Effector CD4-positive, alpha-beta T cell (primary cell): ENCODE measurements around the gene IGSF23. TPM values are rescaled to one million over a fixed set of nuclear protein-coding genes. Genes with fewer than 3 reads are reported as not detected.

ENCODE experiments used
- DNase-seq: peaks from one replicate; pipeline ENCODE4 v3.0.0-alpha.2; 2020
- total RNA-seq: gene quantifications from one replicate; lab custom pipeline; 2026; lab: John Stamatoyannopoulos, UW

IGSF23 gene, protein sequence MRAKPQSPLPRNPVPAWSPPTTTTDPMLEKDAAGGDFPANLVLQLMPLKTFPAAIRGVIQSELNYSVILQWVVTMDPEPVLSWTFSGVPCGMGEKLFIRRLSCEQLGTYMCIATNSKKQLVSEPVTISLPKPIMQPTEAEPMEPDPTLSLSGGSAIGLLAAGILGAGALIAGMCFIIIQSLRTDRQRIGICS
- not detected for total RNA-seq

DNA sequence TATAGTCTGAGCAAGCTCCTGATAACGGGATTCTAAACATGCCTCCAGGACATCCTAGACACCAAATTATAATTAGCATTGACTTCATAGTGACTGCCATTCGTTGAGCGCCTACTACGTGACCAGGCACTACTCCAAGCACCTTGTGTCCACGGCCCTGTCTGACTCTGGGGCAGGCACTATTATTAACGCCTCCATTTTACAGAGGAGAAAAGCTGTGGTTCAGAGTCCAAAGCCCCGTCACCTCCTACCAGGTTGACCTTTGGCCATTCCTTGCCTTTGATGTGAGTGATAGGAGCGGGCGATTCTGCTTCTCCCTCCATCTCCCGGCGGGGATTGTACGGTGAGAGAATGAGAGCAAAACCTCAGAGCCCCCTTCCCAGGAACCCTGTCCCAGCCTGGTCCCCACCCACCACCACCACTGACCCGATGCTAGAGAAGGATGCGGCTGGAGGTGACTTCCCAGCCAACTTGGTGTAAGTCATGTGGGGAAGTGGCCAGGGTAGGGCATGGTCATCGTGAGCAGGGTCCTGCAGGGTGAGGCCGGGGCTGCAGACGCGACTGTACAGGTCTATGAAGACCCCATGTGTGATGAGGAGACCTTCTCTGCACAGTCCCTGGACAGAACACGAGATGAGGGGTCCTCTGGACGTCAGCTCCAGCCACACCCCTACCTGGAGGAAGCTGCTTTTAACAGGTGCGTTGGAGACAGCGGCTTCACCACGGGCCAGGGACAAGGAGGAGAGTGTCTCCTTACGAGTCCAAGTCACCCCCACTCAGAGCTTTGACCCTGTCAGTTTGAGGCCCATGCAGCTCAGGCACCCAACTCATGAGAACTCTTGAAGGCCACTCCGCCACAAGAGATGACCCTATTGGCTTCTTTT is at the start of gene IGSF23:
Gene IGSF23 (plus strand): TSS at position 269 of the 884 bp plus-strand sequence. CDS start 83 bp downstream, at position 352.
- no peak for DNase-seq

DNA sequence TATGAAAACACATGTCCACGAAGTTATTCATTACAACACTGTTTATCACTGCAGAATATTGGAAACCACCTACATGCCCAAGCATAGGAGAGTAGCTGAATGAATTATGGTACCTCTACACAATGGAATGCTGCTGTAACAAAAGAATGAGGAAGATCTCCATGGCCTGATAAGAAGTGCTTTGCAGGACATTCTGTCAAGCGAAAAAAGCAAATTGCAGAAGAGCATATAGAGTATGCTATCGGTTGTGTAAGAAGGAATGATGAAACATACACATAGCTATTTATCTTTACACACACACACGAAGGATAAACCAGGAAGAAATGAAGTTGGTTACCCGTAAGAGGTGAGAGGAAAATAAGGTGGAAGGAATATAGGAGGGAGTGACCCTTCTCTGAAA is 46.4 kb upstream of the IGSF23 start:
- DNase-seq, result no peak

DNA sequence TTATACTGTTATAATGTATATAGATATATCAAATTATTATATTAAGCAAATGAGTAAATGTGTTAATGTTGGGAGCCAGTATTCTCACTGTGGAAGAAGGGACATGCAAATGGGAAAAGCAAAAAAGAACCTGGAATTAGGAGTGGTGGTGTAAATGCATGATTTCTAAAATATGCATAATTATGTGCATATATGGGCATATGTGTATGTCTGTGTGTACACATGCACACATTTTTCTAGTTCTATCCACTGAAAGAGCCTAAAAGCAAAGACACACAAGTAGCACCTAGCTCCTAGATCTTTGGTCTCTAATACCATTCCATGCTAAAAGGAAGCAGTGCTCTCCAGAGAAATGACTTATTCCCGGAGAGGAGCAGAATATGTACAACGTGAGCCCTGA is 45.6 kb upstream of the IGSF23 start:
- no peak for DNase-seq

DNA sequence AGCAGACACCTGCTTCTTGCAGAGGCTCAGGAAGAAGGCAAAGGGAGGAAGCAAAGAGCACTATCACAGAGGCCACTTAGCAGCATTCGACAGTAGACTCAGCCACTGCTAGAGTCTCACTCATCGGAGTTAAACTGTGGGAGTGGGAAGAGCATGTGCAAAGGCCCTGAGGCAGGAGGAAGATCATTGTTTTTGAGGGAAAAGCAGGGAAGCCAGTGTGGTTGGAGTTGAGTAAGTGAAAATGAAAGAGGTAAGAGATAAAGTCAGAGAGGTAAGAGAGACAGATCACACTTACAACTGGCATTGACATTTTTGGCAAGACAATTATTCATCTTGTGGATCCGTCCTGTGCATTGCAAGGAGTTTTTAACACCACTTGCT is 42.8 kb upstream of the IGSF23 start:
- no peak for DNase-seq

DNA sequence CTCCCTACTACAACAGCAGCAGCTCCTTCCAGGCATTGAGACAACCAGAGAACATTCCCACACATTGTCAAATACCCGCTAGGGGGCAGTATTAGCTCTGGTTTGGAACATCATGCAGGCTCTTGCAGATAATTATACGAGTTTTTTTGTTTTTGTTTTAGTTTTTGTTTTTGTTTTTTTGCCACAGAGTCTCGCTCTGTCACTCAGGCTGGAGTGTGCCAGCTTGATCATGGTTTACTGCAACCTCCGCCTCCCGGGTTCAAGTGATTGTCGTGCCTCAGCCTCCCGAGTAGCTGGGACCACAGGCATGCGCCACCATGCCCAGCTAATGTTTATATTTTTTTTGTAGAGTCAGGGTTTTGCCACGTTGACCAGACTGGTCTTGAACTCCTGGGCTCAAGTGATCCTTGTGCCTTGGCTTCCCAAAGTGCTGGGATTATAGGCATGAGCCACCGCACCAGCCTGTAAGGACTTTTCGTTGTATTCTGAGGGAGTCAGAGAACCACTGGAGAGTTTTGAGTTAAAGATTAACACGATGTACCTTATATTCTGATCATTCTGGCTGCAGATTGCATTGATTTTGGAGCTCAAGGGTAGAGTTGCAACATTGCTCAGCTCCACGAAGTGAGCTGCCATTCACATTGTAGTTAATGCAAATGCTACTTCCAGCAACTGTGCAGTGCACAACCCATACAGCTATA is 42.2 kb upstream of the IGSF23 start:
- peak; percentile 27 for DNase-seq

DNA sequence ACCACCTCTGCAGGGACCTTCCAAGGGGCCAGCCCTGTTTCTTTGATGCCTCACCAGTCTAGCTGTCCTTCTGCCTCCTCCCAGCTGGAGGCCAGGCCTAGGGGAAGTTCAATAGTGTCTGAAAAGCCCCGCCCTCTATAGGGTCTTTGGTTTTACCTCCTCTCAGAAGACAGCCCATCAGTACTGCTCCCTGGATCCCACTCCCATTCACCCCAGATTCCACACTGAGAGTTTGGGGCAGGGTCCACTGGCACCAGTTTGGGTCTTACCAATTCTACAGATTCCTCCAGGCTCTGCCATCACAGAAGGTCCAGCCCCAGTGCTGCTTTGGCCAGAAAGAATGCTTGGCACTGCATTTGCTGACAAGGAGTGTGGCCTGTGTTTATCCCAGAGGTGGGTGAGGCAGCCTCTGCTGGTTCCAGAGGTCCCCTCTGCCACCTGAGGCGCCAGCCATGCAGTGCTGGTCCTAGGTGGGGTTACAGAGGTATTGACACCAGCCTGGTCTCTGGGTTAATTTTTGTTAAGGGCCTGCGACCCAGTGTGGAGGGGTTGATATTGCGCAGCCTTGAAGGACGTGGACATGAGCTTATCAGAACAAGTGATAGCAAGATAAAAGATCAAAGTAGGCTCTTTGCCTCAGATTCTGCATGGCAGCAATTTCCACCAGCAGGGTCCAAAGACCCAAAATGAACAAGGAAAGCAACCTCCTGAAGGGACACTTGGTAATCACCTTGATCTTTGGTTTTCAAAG is 41.4 kb upstream of the IGSF23 start:
- no peak for DNase-seq

DNA sequence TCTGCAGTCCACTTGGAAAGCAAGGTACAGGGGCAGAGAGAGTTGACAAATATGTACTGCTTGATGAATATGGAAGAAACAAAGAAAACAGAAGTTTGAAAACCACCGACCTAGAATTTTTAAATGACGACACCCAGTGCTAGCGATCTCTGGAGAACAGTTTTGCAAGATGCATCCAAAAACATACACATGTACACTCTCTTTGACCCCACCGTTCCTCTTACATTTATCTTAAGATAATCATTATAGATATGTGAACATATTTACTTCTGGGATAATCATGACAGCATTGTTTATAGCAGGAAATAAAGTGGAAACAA is 40.8 kb upstream of the IGSF23 start:
- no peak for DNase-seq

DNA sequence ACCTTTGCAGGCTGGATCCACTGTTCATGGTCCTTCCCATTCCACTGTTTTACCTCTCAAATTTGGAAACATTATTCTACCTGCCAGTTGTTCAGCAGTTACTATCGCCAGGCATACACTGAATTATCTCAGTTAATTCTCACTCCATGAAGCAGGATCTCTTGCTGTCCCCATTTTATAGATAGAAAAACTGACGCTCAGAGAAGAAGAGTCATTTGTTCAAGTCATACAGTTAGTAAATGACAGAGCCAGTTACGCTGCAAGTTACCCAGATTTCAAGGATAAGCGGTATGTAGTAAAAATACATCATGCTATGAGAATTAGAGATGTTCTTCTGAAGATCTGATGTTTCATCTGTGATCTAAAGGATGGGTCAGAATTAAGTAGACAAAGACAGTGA is 40.2 kb upstream of the IGSF23 start:
- no peak for DNase-seq

DNA sequence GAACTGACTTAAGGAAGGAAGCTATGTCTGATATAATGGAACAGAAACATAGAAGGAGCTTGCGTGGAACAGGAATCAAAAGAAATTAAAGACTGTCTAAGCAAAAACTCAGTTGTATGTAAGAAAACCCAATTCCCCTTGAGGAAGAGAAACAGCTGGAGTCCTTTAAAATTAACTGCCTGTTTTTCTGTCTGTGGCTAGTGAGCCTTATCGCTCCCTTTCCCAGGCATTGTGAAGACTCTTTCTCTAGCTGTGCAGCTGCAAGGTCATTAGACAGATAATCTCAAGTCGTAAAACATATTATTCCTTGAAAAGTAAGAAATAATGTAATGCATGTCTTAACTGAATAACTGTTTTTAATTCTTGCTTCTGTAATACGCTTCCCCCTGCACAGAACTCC is 39.7 kb upstream of the IGSF23 start:
- no peak for DNase-seq

DNA sequence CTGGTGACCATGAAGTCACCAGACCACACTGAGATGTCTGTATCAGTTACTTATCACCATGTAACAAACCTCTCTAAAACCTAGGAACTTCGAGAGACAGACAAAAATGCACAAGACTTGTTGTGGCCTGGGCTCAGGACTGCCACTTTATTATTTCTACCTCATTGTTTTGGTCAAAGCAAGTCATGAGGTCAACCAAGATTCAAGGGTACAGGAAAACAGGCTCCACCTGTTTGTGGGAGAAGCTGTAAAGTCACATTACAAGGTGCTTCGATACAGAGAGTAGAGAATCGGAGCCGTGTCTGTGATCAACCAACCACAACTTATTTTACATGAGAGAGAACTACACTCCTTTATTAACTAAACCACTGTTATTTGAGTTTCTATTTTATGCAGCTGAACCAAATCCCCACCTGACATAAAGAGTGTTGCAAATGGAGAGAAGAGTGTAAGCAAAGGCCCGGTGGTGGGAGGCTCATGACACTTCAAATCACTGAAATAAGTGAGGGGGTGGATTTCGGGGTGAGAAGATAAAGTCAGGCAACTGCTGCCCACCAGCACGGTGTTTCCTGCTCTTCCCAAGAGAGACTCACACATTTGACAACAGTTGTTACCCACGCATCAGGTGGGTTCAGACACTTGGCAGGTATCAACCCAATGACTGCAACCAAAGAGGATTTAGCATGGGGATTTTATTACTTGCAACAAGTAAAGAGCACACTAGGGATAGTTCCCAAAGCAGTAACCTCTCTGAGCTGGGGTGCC is 39.0 kb upstream of the IGSF23 start:
- DNase-seq, result no peak

DNA sequence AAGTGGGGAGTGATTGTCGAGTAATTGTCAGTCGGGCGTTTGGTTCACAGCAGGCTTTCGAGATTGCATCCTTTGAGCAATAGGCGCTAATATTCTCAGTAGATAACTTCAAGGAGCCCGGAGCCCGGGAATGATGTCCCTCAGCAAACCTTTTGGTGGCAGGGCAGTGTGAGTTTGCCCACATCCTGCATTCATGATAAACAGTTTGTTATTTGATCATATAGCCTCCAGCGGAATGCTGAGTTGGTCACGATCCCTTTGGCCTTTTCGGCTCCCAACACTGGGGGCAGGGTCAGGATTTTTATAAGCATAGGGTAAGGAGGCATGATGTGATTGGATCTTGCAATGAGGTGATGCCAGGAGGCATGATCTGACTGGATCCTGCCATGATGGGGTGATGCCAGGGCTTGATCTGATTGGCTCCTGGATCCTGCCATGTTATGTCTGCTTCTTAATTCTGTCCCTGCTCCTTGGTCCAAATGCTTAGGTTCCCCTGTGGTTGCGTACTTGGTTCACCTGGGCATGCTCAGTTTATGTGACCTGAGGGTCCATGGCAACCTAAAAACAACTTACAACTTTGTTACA is 38.2 kb upstream of the IGSF23 start:
- no peak for DNase-seq

DNA sequence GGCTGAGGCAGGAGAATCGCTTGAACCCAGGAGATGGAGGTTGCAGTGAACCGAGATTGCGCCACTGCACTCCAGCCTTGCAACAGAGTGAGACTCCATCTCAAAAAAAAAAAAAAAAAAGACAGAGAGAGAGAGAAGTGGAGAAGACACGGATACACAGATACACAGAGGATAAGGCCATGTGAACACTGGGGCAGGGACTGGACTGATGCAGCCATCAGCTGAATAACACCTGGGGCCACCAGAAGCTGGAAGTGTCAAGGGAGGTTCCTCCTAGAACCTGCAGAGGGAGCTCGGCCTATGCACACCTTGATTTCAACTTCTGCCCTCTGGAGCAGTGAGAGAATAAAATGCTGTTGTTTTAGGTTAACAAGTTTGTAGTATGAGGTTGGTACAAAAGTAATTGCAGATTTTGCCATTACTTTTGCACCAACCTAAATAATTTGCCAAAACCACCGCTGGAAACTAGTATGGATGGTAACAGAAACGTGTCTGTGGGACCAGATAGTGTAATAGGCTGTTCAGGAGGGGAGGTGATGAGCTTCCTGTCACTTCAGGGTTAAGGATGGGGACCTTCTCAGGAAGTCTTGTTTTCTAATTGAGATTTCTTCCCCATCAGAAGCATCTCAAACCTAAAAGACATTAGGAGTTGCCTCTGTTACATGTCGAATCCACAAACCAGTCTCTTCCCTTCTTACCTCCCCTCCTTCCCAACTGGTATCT is 36.4 kb upstream of the IGSF23 start:
- DNase-seq, result no peak

DNA sequence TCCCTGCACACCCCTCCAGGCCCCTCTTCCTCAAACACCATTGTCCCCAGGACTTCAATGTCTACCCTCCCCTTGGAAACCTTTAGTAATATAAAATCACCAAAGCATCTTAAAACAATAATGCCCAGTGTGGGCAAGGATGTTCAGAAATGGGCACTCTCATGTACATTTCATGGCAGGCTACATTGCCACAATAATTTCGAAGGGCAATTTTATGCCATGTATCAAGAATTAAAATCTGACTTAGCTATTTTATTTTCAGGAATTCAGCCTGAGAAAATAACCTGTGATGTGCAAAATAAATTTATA is 35.8 kb upstream of the IGSF23 start:
- no peak for DNase-seq

DNA sequence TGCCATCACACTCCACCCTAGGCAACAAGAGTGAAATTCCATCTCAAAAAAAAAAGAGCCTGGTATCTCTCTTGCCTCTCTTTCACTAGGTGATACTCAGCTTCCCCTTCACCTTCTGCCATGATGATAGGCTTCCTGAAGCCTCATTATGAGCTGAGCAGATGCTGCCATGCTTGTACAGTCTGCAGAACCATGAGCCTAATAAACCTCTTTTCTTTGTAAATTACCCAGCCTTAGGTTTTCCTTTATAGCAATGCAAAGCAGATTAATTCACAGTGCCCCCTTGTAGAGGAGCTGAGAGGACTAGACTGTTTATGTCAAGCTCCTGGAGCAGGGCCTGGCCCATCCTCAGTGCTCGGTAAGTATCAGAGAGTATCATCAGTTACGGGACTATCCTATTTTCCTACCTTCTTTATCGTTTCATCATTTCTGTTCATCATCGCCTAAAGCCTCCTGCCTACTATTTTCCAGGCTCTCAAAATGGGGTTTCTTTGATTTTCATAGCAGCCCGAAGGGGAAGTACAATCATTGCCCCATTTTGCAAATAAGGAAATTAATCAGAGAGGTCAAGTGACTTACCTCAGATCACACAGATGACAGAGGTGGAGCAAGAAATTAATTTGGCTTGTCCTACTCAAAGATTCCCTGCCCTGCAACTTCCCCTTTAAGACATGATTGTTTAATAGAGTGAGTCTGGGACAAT is 33.5 kb upstream of the IGSF23 start:
- no peak for DNase-seq

DNA sequence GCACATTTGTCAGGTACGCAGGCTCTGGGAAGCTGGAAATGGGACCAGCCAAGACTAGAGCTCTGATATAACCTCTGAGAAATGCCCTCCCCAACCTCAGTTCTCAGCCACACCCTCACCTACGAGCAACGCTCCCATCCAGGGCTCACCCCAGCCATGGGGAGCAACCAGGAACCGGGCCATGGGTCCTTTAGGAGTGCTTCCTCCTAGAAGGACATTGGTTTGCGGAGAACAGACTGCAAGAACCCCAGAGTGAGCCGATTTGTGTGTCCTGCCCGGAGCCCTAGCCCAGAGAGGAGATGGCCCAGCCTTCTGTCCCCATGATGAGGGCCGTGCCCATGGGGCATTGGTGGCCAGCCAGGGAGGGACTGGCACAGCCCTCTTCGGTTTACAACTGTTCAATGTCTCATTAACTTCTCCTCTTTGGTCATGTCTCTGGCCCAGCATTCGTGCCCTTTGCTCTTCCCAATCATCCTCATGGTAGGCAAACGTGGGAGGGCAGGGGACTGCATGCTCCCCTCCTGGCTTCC is 32.9 kb upstream of the IGSF23 start:
- DNase-seq, result no peak

DNA sequence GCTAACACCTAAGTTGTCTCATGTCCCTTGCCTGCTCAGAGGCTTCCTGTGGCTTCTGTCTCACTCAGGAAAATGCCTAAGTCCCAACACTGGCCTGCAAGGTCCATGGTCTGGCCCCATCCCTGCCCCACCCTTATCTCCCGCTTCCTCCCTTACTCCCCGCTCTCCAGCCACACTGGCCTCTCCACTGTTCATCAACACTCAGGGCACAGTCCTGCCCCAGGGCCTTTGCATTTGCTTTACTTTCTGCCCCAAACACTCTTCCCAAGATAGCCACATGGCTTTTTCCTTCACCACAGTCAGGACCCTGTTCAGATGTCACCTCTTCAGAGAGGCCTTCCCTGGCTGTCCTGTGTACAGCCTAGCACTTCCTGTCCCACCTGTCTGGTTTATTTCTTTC is 32.1 kb upstream of the IGSF23 start:
- no peak for DNase-seq

DNA sequence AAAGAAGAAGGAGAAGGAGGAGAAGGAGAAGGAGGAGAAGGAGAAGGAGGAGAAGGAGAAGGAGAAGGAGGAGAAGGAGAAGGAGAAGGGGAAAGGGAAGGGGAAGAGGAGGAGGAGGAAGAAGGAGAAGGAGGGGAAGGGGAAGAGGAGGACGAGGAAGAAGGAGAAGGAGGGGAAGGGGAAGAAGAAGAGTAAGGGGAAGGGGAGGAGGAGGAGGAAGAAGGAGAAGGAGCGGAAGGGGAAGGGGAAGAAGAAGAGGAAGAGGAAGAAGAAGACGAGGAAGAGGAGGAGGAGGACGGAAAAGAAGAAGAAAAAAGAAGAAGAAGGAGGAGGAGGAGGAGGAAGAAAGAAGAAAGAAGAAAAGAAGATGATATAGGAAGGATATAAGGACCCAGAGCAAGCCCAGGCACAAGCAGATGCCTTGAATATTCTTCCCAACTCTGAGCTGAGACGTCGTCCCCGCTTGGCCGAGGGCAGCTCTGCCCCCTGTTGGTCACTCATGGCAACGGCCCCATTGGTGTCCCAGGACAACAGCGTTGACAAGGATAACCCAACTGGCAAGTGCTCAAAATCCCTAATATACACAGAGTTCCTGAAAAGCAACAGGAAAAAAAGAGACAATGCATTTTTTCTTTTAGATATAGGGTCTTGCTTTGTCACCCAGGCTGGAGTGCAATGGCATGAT is 30.6 kb upstream of the IGSF23 start:
- no peak for DNase-seq

DNA sequence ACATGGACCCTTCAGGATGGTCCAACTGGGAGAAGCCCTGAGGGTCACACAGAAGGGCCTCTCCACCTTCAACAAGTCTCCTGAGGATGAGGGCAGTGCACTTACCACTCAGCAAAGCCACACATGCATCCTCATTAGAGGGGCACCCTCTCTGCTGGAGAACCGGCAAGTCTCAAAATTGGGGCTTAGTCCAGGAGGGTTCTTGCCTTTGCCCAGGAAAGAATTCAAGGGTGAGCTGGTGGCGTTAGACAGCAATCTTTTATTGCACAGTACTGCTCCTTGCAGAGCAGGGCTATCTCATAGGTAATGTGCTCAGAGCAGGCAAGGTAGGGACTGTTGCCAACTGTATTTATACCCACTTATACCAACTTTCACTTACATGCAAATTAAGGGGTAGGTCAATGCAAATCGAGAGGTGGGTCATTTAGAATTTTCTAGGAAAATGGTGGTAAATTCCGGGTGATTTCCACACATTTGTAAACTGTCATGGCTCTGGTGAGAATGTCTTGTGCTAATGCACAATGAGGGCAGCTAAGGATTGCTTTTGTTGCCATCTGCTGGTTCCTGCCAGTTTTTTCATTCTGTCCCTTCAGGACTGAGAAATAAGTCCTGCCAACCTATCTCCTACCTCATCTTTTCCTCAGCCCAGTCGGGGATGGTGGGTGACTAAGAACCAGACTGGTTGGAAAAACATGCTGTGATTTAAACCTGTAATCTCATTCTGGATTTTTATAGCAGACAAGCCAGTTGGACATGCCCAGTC is 27.8 kb upstream of the IGSF23 start:
- no peak for DNase-seq
